Cortex of kidney (tissue), 1 donor: ENCODE measurements around the gene RAMP1.

Source experiments
- DNase-seq: peaks from one replicate; lab custom pipeline; 2025; lab: John Stamatoyannopoulos, UW

Gene RAMP1

GRCh38 chr2:237917696-237918374 is 58.4 kb downstream of the RAMP1 start:
- DNase-seq: no peak

GRCh38 chr2:237919593-237919992 is 60.2 kb downstream of the RAMP1 start:
- no peak for DNase-seq

GRCh38 chr2:237920673-237921072 is 61.2 kb downstream of the RAMP1 start:
- DNase-seq: no peak

- no peak for DNase-seq
Observed at GRCh38 chr2:237921967-237922492, 62.6 kb downstream of the RAMP1 start.

GRCh38 chr2:237922641-237923361 is 63.4 kb downstream of the RAMP1 start:
- no peak for DNase-seq

GRCh38 chr2:237923481-237924163 is 64.2 kb downstream of the RAMP1 start:
- DNase-seq: no peak

- DNase-seq: no peak
Observed at GRCh38 chr2:237924164-237924534, 64.7 kb downstream of the RAMP1 start.

GRCh38 chr2:237927135-237927534 is 67.7 kb downstream of the RAMP1 start:
- no peak for DNase-seq

GRCh38 chr2:237927986-237928385 is 68.6 kb downstream of the RAMP1 start:
- no peak for DNase-seq

- DNase-seq: no peak
Observed at GRCh38 chr2:237929979-237930378, 70.6 kb downstream of the RAMP1 start.

- no peak for DNase-seq
Observed at GRCh38 chr2:237931205-237931721, 71.8 kb downstream of the RAMP1 start.

- no peak for DNase-seq
Observed at GRCh38 chr2:237932731-237933131, 73.3 kb downstream of the RAMP1 start.

GRCh38 chr2:237934186-237934585 is 74.8 kb downstream of the RAMP1 start:
- no peak for DNase-seq

- DNase-seq: no peak
Observed at GRCh38 chr2:237935740-237936452, 76.5 kb downstream of the RAMP1 start.

GRCh38 chr2:237939251-237939650 is 79.8 kb downstream of the RAMP1 start:
- DNase-seq: no peak

- DNase-seq: no peak
Observed at GRCh38 chr2:237940828-237941227, 81.4 kb downstream of the RAMP1 start.

- DNase-seq: no peak
Observed at GRCh38 chr2:237941239-237941638, 81.8 kb downstream of the RAMP1 start.

GRCh38 chr2:237942513-237942899 is 83.1 kb downstream of the RAMP1 start:
- no peak for DNase-seq

- DNase-seq: no peak
Observed at GRCh38 chr2:237943395-237944094, 84.1 kb downstream of the RAMP1 start.

GRCh38 chr2:237944302-237944701 is 84.9 kb downstream of the RAMP1 start:
- DNase-seq: no peak

- no peak for DNase-seq
Observed at GRCh38 chr2:237946423-237946822, 87.0 kb downstream of the RAMP1 start.
